Activated T-cell treated with anti-CD3 and anti-CD28 coated beads for 48 hours (primary cell): ENCODE measurements around the gene ATP2A1.

ENCODE experiments used
- DNase-seq: peaks from one replicate; pipeline ENCODE4 v3.0.0-alpha.2; 2020; ENCODE audit warnings: low read depth

ATP2A1 gene

GRCh38 chr16:28878083-28878926 is at the start of gene ATP2A1:
Gene ATP2A1, plus strand, starts transcription at chr16:28878488. Its CDS starts 184 bp downstream, at chr16:28878672.
- no peak for DNase-seq

GRCh38 chr16:28829747-28830146 is 48.5 kb upstream of the ATP2A1 start:
- DNase-seq: no peak

- no peak for DNase-seq
These were observed 47.8 kb upstream of the ATP2A1 start for GRCh38 chr16:28830531-28830930.

- no peak for DNase-seq
These were observed 43.9 kb upstream of the ATP2A1 start for GRCh38 chr16:28834349-28834748.

GRCh38 chr16:28834873-28835863 is 43.1 kb upstream of the ATP2A1 start:
- DNase-seq: no peak

- DNase-seq: no peak
These were observed 42.2 kb upstream of the ATP2A1 start for GRCh38 chr16:28835864-28836760.

- DNase-seq: no peak
These were observed 41.6 kb upstream of the ATP2A1 start for GRCh38 chr16:28836761-28837064.

GRCh38 chr16:28837672-28838557 is 40.4 kb upstream of the ATP2A1 start:
- no peak for DNase-seq

- no peak for DNase-seq
These were observed 39.8 kb upstream of the ATP2A1 start for GRCh38 chr16:28838558-28838918.

- DNase-seq: no peak
These were observed 39.2 kb upstream of the ATP2A1 start for GRCh38 chr16:28839004-28839639.

GRCh38 chr16:28839899-28840298 is 38.4 kb upstream of the ATP2A1 start:
- no peak for DNase-seq

- DNase-seq: no peak
These were observed 35.6 kb upstream of the ATP2A1 start for GRCh38 chr16:28842696-28843095.

- DNase-seq: no peak
These were observed 34.5 kb upstream of the ATP2A1 start for GRCh38 chr16:28843766-28844165.

- no peak for DNase-seq
These were observed 33.9 kb upstream of the ATP2A1 start for GRCh38 chr16:28844226-28844885.

GRCh38 chr16:28845293-28845692 is 33.0 kb upstream of the ATP2A1 start:
- no peak for DNase-seq

- no peak for DNase-seq
These were observed 32.6 kb upstream of the ATP2A1 start for GRCh38 chr16:28845761-28846079.

GRCh38 chr16:28846080-28846932 is 32.0 kb upstream of the ATP2A1 start, which contains the start of gene TUFM:
Gene TUFM, minus strand, starts transcription at chr16:28846348. Its CDS starts 79 bp downstream, at chr16:28846269.
- DNase-seq: peak; percentile 97

- no peak for DNase-seq
These were observed 31.4 kb upstream of the ATP2A1 start for GRCh38 chr16:28846933-28847273.

- no peak for DNase-seq
These were observed 19.9 kb upstream of the ATP2A1 start for GRCh38 chr16:28858421-28858820.
